ENCODE results near the gene AFF3. TPM values are rescaled to one million over a fixed set of nuclear protein-coding genes. Genes with fewer than 3 reads are reported as not detected.

The AFF3 gene
- total RNA-seq, 1 experiment from 2014 or later: 0.22 TPM

DNA sequence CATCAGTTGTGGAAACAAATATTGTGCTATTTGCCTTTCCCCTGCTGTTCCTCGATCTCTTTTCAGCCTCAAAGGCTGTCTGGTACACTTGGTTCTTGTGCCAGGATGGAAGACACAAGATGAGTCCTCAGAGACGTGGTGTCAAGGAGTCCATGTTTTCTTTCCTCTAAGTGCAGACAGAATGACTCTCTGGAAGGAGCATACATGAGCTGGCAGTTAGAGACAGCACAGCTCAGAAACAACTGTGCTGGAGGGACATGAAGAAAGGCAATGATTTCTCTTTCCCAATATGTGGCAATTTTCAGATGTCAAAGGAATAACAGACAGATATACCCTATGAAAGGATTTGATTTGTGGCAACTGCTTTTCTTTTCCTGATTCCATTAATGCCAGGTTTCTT lies 162.2 kb downstream of the AFF3 start:
- Histone ChIP-seq H3K14ac (ENCODE audit: insufficient read depth, low read length) (no peak overlapping the region), H3K27me3 (ENCODE audit: insufficient read depth, low read length) (no peaks in the 10 kb centered on the region), H2BK120ac (ENCODE audit: low read depth, low read length, poor library complexity, severe bottlenecking) (no peak overlapping the region), H3K23me2 (ENCODE audit: insufficient read length, low read depth, low read length, poor library complexity, severe bottlenecking) (no peaks in the 10 kb centered on the region), H3K9me3 (ENCODE audit: control insufficient read depth, low read depth, low read length) (no peaks in the 10 kb centered on the region), H2AFZ (ENCODE audit: low read length) (no peak overlapping the region), H3K18ac (ENCODE audit: insufficient read length, low read depth, low read length) (no peak overlapping the region), H4K8ac (replicated peaks; ENCODE audit: insufficient read length, low read depth, low read length) (no peak overlapping the region), H3K4ac (ENCODE audit: low read depth, low read length) (no peak overlapping the region), H2BK12ac (ENCODE audit: insufficient read length, low read depth, low read length) (no peak overlapping the region), H4K20me1 (ENCODE audit: control insufficient read depth, insufficient read depth, insufficient read length) (no peaks in the 10 kb centered on the region), H3K27ac (ENCODE audit: insufficient read length, low read depth, low read length) (no peak overlapping the region), H3K4me2 (ENCODE audit: insufficient read depth, insufficient read length, low read length) (no peak overlapping the region), H2BK15ac (ENCODE audit: low read depth, low read length) (no peak overlapping the region), H3K4me1 (ENCODE audit: insufficient read depth, low read length) (no peaks in the 10 kb centered on the region), H2BK5ac (ENCODE audit: insufficient read length, low read length) (no peak overlapping the region), H3K56ac (ENCODE audit: insufficient read length, low read depth, low read length) (no peak overlapping the region), H3K9ac (ENCODE audit: extremely low read depth, insufficient read length, low read length) (no peak overlapping the region), H4K91ac (ENCODE audit: insufficient read length, low read depth, low read length) (no peak overlapping the region), H3T11ph (ENCODE audit: low read length) (no peak overlapping the region), H3K79me1 (ENCODE audit: insufficient read depth, low read depth, low read length, poor library complexity, severe bottlenecking) (no peaks in the 10 kb centered on the region), H2AK5ac (ENCODE audit: insufficient read length, low read length) (no peak overlapping the region), H3K23ac (ENCODE audit: insufficient read length, low read depth, low read length) (no peak overlapping the region), H4K5ac (ENCODE audit: insufficient read length, low read depth, low read length) (no peak overlapping the region), H3K79me2 (ENCODE audit: insufficient read depth, low read length) (no peaks in the 10 kb centered on the region), H2BK20ac (ENCODE audit: low read depth, low read length, poor library complexity, severe bottlenecking) (no peak overlapping the region)
- Mint-ChIP-seq H3K27me3 (ENCODE audit: low read depth) (peaks cover 6% of the 10 kb centered on the region; the same call in 1 of the 2 replicates), H3K4me1 (no peaks in the 10 kb centered on the region), H3K4me3 (no peak overlapping the region), H3K36me3 (ENCODE audit: insufficient read depth in 1 of 3, low read depth in 3 of 3) (no peaks in the 10 kb centered on the region; a peak in 1 of 7 replicates), H3K9me3 (peaks cover 0 to 3% of the 10 kb centered on the region in 2 experiments; a peak in 1 of 5 replicates), H3K27ac (no peak overlapping the region)
- TF ChIP-seq, protein P1, sequence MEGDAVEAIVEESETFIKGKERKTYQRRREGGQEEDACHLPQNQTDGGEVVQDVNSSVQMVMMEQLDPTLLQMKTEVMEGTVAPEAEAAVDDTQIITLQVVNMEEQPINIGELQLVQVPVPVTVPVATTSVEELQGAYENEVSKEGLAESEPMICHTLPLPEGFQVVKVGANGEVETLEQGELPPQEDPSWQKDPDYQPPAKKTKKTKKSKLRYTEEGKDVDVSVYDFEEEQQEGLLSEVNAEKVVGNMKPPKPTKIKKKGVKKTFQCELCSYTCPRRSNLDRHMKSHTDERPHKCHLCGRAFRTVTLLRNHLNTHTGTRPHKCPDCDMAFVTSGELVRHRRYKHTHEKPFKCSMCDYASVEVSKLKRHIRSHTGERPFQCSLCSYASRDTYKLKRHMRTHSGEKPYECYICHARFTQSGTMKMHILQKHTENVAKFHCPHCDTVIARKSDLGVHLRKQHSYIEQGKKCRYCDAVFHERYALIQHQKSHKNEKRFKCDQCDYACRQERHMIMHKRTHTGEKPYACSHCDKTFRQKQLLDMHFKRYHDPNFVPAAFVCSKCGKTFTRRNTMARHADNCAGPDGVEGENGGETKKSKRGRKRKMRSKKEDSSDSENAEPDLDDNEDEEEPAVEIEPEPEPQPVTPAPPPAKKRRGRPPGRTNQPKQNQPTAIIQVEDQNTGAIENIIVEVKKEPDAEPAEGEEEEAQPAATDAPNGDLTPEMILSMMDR (conservative IDR thresholded peaks at IDR 0.05): no peak
- DNase-seq: no peak
- WGBS (ENCODE audit: extremely low coverage, insufficient read length, low lambda C conversion rate): no CpG with 5 or more reads among the region's 2 CpGs
